ENCODE data around the gene BRF1.

Gene BRF1

GRCh38 chr14:105211086-105211757, 89.6 kb downstream of the BRF1 start:
- DNase-seq (ENCODE audit: low spot score), result no peak

- no peak for DNase-seq (ENCODE audit: low spot score)
Observed at GRCh38 chr14:105210266-105211025, 90.4 kb downstream of the BRF1 start.

GRCh38 chr14:105209646-105210045, 91.2 kb downstream of the BRF1 start:
- DNase-seq (ENCODE audit: low spot score), result no peak

GRCh38 chr14:105209091-105209490, 91.7 kb downstream of the BRF1 start:
- no peak for DNase-seq (ENCODE audit: low spot score)

GRCh38 chr14:105208738-105209075, 92.1 kb downstream of the BRF1 start:
- DNase-seq (ENCODE audit: low spot score), result no peak

- no peak for DNase-seq (ENCODE audit: low spot score)
Observed at GRCh38 chr14:105207996-105208737, 92.6 kb downstream of the BRF1 start.

GRCh38 chr14:105207460-105207901, 93.3 kb downstream of the BRF1 start:
- DNase-seq (ENCODE audit: low spot score), result no peak

- DNase-seq (ENCODE audit: low spot score), result no peak
Observed at GRCh38 chr14:105206873-105207272, 93.9 kb downstream of the BRF1 start.

- no peak for DNase-seq (ENCODE audit: low spot score)
Observed at GRCh38 chr14:105205673-105206208, 95.1 kb downstream of the BRF1 start.

- no peak for DNase-seq (ENCODE audit: low spot score)
Observed at GRCh38 chr14:105204931-105205672, 95.7 kb downstream of the BRF1 start.

- no peak for DNase-seq (ENCODE audit: low spot score)
Observed at GRCh38 chr14:105204206-105204930, 96.4 kb downstream of the BRF1 start.

GRCh38 chr14:105203701-105204100, 97.1 kb downstream of the BRF1 start:
- DNase-seq (ENCODE audit: low spot score), result no peak

- DNase-seq (ENCODE audit: low spot score), result peak; percentile 73
Observed at GRCh38 chr14:105203057-105203531, 97.7 kb downstream of the BRF1 start.

- DNase-seq (ENCODE audit: low spot score), result no peak
Observed at GRCh38 chr14:105201925-105202513, 98.8 kb downstream of the BRF1 start.

- DNase-seq (ENCODE audit: low spot score), result no peak
Observed at GRCh38 chr14:105201156-105201924, 99.5 kb downstream of the BRF1 start.

- DNase-seq (ENCODE audit: low spot score), result no peak
Observed at GRCh38 chr14:105200641-105201040, 100.2 kb downstream of the BRF1 start.

GRCh38 chr14:105200074-105200473, 100.7 kb downstream of the BRF1 start:
- no peak for DNase-seq (ENCODE audit: low spot score)

GRCh38 chr14:105199093-105199492, 101.7 kb downstream of the BRF1 start:
- no peak for DNase-seq (ENCODE audit: low spot score)

GRCh38 chr14:105198588-105198987, 102.2 kb downstream of the BRF1 start:
- DNase-seq (ENCODE audit: low spot score), result no peak

- no peak for DNase-seq (ENCODE audit: low spot score)
Observed at GRCh38 chr14:105197211-105197641, 103.6 kb downstream of the BRF1 start.
